GF-D8 (cell line): ENCODE data around the gene ADRM1.

Source experiments
- DNase-seq: peaks from one replicate; lab custom pipeline; 2025; lab: John Stamatoyannopoulos, UW

Gene ADRM1

DNA sequence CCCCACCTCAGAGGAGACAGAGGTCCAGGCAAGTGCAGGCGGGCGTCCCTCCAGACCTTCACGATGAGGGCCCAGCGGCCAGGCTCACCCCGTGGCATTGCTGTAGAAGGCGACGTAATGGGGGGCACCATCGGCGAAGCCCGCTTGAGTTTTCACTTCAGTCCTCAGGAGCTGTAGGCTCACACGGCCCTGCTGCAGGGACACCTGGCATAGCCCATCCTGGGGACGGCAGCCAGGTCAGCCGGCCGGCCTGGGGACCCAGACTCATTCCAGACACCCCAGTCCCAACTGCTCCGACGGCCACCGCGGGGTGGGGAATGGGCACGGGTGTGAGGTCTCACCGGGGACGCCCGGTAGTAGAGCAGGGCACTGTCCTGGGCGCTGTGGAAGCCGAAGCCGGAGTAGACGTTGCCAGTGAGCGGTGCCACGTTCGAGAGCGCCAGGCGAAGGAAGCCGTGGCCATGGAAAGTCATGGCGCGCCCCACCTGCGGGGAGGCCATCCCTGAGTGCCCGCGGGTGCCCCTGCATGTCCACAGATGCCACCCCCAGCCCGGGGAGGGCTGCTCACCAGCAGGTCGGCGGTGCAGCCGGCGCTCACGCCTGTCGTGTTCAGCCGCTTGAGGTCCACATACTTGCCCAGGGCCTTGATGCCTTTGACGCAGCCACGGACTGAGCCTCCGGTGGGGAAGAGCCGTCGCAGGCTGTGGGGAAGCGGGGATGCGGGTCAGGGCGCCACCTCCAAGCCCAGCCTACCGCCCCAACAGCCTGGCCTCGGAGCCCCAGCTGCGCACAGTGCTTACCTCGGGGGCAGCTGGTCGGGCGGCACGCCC lies 9.2 kb downstream of the ADRM1 start:
- DNase-seq = no peak

DNA sequence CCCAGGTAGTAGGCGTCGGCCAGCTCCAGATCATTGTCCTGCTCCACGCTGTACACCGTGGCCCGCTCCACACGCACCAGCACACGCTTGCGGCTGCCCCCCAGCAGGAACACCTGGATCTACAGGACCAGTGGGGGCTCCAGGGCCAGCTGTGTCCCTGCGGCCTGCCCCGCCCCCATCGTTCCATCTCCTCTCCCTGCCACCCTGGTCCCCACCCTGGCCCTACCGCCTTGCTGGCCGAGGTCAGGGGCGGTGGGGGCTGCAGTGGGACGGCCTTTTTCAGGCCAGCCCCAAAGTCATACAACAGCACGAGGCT lies 9.8 kb downstream of the ADRM1 start:
- no peak for DNase-seq

DNA sequence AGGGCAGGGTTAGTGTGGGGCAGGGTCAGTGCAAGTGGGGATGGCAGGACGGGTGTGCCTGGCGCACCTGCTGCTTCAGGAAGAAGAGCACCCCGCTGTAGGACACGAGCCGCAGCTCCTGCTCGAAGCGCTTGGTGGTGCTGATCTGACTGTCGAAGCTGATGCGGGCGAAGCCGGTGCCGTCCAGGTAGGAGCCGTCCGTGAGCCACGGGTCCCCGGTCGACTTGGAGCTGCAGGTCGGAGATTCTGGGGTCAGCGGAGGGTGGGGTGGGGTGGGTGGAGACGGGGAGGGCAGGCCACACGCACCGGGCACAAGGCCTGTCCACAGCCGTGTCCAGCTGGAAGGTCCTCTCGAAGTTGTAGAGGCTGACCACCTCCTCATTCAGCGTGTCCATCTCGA lies 10.2 kb downstream of the ADRM1 start:
- DNase-seq = no peak

DNA sequence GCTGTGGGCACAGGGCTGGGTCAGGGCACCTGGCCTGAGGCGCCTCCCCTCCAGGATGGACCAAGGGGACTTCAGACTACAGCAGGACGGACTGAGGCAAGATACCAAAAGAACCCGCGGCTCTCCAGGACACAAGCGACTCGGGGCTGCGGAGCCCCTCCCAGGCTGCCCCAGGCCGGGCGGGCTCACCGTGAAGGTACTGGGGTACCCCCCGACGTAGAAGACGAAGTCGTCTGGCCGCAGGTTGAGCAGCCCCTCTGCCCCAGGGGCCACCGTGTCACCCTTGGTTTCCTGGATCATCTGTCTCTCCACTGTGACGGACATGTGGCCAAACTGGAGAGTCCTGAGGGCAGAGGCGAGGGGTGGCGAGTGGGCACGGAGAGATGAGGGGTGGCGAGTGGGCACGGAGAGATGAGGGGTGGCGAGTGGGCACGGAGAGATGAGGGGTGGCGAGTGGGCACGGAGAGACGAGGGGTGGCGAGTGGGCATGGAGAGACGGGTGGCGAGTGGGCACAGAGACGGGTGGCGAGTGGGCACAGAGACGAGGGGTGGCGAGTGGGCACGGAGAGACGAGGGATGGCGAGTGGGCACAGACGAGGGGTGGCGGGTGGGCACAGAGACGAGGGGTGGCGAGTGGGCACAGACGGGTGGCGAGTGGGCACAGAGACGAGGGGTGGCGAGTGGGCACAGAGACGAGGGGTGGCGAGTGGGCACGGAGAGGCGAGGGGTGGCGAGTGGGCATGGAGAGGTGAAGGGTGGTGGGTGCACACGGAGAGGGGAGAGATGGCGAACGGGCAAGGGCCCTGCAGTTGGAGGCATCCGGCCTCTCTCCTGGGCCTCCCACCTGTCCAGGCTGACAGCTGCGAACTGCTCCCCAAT lies 10.9 kb downstream of the ADRM1 start:
- DNase-seq = no peak

DNA sequence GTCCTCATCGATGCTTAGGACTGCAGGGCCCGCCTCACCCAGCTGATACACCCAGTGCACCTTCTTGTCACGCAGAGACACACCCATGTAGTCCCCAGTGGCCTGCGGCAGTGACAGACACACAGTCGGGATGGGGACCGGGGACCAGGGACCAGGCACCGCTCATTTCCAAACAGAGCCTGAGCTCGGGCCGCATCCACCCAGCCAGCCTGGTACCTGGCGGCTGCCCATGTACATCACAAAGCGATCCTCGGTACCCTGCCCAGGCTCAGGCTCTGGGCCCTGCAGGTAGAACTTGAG lies 11.5 kb downstream of the ADRM1 start:
- no peak for DNase-seq

DNA sequence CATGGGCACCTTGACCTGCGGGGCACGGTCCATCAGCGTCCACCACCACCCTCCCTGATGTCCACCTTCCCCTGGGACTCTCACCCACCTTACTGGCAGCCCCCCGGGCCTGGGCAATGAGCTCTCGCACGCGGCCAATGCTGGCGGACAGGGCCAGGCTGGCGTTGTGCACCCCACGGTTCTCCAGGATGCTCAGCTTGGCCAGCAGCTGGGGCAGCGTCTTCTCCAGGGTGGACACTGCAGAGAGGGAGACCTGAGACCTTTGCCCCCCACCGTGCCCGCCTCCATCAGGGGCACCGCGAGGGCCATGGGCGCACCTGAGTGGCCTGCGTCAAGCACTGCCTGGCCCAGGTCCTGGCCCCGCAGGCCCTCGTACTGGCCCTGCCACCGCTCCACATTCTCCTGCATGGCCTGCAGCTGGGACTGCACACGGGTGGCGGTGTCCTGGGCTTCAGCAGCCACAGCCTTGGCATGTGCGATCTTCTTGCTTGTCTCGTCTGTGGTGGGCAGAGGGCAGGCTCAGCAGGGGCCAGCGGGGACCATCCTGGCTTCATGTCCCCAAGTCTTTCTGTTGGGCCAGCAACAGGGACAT lies 12.0 kb downstream of the ADRM1 start:
- DNase-seq = no peak

DNA sequence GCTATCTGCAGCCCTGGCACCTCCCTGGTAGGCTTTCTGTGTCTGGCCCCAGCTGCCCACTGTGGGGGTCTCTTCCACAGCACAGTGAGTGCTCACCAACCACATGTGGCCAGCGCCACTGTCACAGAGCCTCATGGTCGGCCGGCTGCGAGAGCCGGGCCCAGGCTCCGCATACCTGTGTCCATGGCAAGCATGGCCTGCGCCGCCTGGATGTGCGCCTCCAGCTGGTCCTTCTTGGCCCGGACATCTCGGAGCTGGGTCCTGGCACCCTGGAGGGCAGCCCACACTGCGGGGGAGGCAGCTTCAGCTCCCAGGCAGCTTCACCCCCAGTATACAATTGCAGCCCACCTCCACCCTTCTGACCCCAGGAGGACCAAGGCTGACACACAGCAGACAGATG lies 13.0 kb downstream of the ADRM1 start:
- no peak for DNase-seq

DNA sequence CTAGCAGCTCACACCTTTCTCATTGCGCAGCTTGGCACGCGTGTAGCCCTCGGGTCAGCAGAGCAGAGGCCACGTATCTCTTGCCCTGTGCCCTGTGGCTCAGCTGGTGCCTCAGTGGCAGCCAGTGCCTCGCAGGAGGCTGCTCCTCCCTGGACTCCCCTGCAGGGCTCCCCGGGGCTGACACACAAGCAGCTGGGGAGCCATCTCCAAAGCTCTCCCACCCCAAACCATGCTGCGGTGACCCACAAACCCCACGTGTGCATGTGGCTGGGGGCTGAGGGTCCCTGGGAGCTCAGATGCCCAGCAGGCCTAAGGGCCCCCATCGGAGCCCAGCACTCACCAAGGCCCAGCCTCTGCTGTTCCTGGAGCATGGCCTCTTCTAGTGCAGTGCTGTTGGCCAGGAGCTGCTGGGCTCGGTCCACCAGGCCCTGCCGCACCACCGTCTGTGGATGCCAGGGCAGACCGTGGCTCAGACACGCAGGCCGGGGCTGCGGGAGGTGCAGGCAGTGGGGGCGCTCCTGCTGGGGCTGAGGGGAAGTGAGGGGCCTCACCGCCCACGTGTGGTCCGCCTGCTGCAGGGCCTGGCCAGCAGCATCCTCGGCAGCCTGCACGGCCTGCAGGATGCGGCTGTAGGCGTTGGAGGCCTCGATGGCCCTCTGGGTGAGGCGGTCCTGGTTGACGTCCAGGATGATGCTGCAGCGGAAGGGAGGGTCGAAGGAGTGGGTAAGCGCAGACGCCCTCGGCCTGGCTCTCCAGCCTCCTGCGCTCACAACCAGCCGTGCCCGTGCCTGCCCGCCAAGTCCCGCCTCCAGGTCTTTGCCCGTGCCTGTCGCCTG lies 13.8 kb downstream of the ADRM1 start:
- no peak for DNase-seq

DNA sequence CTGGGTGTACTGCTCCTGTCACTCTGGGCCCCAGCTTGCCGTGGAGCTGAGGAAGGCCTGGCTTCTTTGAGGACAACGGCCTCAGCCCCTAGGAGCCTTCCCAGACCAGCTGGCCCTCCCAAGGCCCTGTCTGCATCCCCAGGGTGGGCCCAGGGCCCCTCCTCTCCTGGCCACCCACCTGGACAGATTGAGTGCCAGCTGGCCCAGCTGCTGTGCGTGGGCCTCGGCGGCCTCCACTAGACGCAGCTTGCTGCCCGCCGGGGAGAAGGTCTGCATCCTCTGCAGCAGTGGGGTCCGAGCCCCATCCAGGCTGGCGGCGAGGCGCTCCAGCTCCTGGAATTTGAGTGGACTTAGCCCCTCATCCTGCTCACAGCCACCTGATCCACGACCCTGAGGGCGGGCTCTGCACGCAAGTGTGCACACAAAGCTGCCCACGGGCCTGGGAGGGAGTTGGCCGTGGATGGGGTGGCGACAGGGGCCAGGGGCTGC lies 14.4 kb downstream of the ADRM1 start:
- DNase-seq = no peak

DNA sequence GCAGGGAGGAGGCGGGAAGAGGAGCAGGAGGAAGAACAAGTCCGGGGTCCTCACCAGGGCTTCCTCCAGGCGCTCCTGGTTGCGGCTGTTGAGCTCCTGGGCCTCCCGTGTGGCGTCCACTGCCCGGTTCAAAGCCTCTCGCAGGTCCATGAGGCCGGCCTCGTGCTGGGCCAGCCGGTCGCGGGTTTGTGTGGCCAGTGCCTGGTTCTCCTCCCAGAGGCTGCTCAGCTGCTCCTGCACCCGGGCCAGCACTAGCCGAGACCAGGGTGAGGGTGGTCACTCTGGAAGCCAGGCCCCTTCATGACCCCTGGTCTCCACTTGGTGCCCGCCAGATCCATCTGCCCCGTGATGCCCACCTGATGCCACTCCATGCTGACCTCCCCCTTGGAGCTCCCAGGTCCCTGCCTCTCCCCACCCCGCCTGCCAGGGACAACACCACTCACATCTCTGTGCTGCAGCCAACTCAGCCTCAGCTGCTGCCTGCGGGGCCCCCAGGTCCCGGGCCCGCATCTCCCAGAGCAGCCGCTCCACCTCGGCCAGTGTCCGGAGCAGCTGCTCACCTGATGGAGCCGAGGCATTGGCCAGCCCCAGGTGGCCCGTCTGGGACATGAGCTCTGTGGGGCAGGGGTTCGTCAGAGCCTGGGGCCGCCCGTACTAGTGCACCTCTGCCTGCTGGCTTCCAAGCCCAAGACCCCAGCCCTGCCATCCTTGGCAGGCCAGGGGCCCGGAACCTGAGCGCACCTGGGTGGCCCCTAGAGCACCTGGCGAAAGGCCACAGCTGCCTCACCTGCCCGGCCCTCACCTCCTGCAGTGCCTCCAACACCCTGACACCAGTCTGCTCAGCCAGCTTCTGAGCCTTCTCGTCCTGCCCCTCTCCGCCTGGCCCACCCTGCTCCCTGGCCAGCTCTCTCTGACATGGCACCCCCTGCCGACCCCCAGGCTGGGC lies 15.9 kb downstream of the ADRM1 start:
- DNase-seq = no peak

DNA sequence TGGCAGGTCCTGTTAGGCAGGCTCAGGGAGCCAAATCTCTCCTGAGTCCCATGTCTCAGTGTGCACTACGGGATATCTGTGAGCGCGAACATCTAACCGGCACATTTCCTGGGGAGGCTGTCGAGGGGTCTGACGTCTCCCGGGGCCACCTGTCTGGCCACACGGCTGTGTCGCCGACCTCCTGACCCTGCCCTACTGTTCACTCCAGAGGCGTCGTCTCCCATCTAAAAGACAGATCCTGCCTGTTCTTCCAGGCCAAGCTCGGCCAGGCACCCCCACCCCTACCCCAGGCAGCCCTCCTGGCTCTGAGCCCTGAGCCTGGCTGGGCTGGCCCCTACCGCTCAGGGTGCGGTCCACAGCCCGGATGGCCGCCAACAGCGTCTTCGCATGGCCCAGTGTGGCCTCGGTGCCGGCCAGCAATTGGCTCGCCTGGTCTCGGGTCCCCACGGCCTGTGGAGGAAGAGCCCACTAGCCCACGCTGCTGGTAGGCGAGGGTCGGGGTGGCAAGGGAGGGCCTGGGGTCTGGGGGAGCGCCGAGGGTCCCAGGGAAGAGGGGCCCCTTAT lies 16.6 kb downstream of the ADRM1 start:
- no peak for DNase-seq

DNA sequence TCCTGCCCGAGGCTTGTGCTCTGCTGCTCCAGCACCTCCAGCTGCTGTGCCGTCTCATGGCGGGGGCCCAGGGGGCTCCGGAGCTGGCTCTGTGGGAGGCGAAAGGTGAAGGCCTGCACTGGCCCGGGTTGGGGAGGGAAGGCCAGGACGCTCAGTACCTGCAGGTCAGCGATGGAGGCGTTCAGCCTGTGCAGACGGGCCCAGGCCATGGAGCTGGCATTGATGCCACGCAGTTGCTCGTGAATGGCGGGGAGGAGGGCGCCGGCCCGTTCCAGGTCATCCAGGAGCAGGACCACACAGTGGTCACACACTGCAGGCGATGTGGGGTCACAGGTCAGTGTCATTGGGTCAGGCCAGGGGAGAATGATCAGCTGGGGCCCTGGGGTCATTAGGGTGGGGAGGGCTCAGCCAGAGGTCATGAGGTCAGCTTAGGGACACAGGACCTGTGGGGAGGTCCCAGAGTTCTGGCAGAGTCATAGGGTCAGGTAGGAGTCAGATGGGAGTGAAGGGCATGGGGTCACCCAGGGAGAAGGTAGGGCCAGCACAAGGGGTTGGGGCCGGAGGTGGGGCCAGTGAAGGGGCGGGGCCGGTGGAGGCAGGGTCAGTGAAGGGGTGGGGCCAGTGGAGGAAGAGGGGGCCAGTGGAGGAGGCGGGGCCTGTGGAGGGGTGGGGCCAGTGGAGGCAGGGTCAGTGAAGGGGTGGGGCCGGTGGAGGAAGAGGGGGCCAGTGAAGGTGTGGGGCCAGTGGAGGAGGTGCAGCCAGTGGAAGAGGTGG lies 18.0 kb downstream of the ADRM1 start:
- no peak for DNase-seq

DNA sequence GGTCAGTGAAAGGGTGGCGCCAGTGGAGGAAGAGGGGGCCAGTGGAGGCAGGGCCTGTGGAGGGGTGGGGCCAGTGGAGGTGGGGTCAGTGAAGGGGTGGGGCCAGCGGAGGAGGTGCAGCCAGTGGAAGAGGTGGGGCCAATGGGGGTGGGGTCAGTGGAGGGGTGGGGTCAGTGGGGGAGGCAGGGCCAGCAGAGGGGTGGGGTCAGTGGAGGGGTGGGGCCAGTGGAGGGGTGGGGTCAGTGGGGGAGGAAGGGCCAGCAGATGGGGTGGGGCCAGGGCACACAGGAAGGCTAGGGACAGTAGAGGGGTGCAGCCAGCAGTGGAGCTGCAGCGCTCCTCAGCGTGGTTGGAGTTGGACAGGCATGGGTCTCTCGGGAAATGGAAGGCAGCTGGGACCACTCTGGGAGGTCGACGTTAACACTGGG lies 18.7 kb downstream of the ADRM1 start:
- no peak for DNase-seq

DNA sequence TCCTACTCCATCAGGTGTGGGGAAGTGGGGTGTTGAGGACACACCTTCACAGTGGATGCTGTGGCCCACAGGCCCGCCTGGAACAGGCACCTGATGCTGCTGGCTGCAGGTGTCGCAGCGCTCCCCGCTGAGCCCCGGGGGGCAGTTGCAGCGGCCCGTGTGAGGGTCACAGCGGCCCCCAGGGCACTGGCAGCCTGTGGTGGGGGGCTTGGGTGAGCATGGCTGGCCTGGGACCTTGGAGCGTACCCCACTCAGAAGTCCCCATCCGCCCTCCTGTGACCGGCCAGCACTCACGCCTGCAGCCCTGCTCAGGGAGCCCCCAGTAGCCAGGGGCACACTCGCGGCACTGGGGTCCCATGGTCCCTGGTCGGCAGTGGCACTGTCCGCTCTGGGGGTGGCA lies 19.2 kb downstream of the ADRM1 start:
- DNase-seq = no peak

DNA sequence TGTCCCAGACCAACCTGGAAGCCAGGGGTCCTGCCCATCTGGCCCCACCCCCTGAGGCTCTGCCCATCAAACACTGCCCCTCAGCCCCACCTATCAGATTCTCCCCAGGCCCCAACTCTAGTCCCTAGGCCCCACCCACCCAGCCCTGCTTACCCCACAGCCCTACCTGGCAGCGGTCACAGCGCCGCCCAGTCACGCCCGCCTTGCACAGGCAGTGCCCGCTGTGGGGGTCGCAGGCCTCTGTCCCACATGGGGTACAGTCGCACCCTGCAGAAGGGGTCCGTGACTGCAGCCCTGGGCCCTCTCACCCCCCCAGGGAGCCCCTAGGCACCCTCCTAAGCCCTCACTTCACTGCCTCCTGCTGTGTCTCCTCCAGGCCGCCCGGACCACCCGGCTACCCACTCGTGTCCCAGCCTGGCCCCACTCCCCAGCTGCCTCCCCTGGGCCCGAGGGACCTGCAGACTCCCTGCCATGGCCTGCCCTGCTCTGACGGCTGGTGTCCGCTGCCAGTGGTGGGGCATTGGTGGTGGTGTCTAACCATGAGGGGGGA lies 19.8 kb downstream of the ADRM1 start:
- no peak for DNase-seq

DNA sequence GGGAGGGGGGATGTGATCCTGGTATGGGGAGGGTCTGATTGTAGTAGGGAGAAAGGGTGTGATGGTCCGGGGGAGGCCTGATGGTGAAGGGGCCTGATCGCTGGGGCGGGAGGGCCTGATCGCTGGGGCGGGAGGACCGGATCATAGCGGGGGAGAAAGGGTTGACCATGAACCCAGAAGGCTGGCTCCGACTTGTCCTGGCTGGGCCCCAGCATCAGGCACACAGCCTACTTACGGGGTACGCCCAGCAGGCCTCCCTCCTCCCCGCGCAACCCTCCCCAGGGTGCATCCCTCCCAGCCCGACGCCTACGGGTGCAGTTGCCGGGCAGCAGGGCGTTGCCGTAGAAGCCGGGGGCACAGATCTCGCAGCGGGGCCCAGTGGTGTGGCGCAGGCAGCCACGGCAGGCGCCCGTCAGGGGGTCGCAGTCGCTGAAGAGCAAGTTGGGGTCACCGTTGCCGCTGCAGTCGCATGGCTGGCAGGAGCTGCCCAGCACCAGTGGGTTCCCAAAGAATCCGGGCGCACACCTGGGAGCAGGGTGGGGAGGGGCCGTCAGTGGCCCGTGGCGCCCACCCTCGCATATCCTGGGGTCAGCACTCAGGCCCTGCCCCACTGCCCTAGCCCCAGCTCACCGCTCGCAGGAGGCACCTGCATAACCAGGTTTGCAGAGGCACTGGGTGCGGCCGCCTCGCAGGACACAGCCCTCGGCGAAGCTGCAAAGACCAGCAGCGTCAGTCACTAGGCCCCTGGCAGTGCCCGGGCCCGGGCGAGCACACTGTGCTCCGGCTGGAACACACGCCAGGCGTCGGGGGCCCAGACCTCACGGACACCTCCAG lies 20.6 kb downstream of the ADRM1 start:
- no peak for DNase-seq

DNA sequence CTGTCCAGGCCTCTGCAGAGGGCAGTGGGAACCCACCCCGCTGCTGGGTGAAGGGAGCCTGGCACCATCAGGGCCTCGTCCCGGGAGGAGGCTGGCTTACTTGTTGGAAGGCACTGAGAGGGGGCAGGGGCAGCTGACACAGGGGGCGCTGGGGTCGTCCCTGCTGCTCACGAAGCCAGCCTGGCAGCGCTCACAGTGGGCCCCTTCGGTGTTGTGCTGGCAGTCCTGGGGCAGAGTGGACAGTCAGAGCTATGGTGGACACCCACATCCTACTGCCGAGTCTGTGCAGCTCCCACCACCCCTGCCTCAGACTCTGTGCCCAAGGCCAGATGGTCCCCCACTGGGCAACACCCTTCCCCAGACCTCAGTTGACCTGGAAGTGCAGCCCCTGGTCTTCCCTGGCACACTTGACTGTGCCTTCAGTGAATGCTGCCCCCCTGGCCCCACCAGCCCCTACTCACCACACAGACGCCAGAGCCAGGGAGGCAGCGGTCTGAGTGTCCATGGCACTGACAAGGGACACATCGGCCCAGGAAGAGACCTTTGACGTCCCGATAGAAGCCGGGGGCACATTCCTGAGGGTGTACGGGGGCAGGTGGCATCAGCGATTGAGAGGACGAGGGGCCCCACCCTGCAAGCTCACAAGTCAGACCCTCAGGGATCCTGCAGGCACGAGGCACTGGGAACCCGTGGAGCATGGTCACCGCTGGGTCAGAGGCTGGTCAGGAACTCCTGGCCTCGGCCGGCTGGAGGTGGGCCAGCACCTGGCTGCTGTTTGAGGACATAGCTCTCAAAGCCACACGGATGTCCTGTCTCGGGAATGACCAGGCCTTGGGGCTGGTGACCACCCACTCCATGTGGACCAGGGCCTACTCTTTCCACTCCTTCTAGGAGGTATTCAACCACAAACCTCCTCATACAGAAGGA lies 21.4 kb downstream of the ADRM1 start:
- no peak for DNase-seq
